ENCODE measurements around the gene SAGE1. TPM values are rescaled to one million over a fixed set of nuclear protein-coding genes. Genes with fewer than 3 reads are reported as not detected.
"Not testable (repeated sequence)": the region's sequence is repeated elsewhere in the genome, so short reads cannot be mapped to it uniquely, and the experiment has no call there.

Gene SAGE1
- total RNA-seq = not detected
- long read RNA-seq = 0 reads

- DNase-seq (ENCODE audit: low spot score) = no peak
- intact Hi-C loops (cut with DNase I) = no loop called here
These were observed at the start of gene SAGE1, which contains the start of gene CT45A10 for GRCh38 chrX:135893294-135893817. SAGE1 (plus strand) TSS chrX:135893716; CDS start chrX:135896243, 2,527 bp downstream. CT45A10 (minus strand) TSS chrX:135893444; CDS start chrX:135885344, 8,100 bp downstream.

- intact Hi-C loops (cut with DNase I); DNase-seq (ENCODE audit: low spot score): not testable (repeated sequence)
These were observed 39.1 kb upstream of the SAGE1 start, which contains the start of gene CT45A8 for GRCh38 chrX:135854438-135854837. CT45A8 (minus strand) TSS chrX:135854538; CDS start chrX:135850783, 3,755 bp downstream.

- intact Hi-C loops (cut with DNase I); DNase-seq (ENCODE audit: low spot score): not testable (repeated sequence)
These were observed 21.8 kb upstream of the SAGE1 start, which contains the start of gene CT45A9 for GRCh38 chrX:135871712-135872111. CT45A9 (minus strand) TSS chrX:135871812; CDS start chrX:135868061, 3,751 bp downstream.

- intact Hi-C loops (cut with DNase I); DNase-seq (ENCODE audit: low spot score): not testable (repeated sequence)
These were observed 10.8 kb upstream of the SAGE1 start for GRCh38 chrX:135882741-135883140.

GRCh38 chrX:135888230-135888629 lies 5.3 kb upstream of the SAGE1 start:
- DNase-seq (ENCODE audit: low spot score); intact Hi-C loops (cut with DNase I): not testable (repeated sequence)

GRCh38 chrX:135888976-135889375 lies 4.5 kb upstream of the SAGE1 start:
- DNase-seq (ENCODE audit: low spot score); intact Hi-C loops (cut with DNase I): not testable (repeated sequence)

GRCh38 chrX:135890087-135890585 lies 3.4 kb upstream of the SAGE1 start:
- no peak for DNase-seq (ENCODE audit: low spot score)
- intact Hi-C loops (cut with DNase I) = no loop called here

GRCh38 chrX:135892781-135893180 lies 735 bp upstream of the SAGE1 start:
- DNase-seq (ENCODE audit: low spot score) = no peak
- intact Hi-C loops (cut with DNase I) = no loop called here

GRCh38 chrX:135910251-135910650 lies 16.7 kb downstream of the SAGE1 start:
- intact Hi-C loops (cut with DNase I) = no loop called here

GRCh38 chrX:135914404-135914803 lies 20.9 kb downstream of the SAGE1 start:
- DNase-seq (ENCODE audit: low spot score) = no peak
- intact Hi-C loops (cut with DNase I) = no loop called here

More at GRCh38 chrX:135910251-135910650, 16.7 kb downstream of the SAGE1 start:
- DNase-seq (ENCODE audit: low spot score) = no peak

- DNase-seq (ENCODE audit: low spot score); intact Hi-C loops (cut with DNase I): not testable (repeated sequence)
These were observed 27.0 kb downstream of the SAGE1 start for GRCh38 chrX:135920516-135920915.

GRCh38 chrX:135923353-135923752 lies 29.8 kb downstream of the SAGE1 start:
- DNase-seq (ENCODE audit: low spot score) = no peak
- intact Hi-C loops (cut with DNase I) = no loop called here

- DNase-seq (ENCODE audit: low spot score) = no peak
- intact Hi-C loops (cut with DNase I) = no loop called here
These were observed 34.4 kb downstream of the SAGE1 start for GRCh38 chrX:135927897-135928296.

GRCh38 chrX:135931644-135932487 lies 38.4 kb downstream of the SAGE1 start:
- intact Hi-C loops (cut with DNase I) = loop anchor here (10.0 kb wide), 1 partner anchor 447 kb away; no protein-coding TSS in a partner anchor
- DNase-seq (ENCODE audit: low spot score) = no peak

- intact Hi-C loops (cut with DNase I) = no loop called here
- DNase-seq (ENCODE audit: low spot score) = no peak
These were observed 51.0 kb downstream of the SAGE1 start for GRCh38 chrX:135944486-135944885.

- no peak for DNase-seq (ENCODE audit: low spot score)
- intact Hi-C loops (cut with DNase I) = no loop called here
These were observed 57.8 kb downstream of the SAGE1 start for GRCh38 chrX:135951291-135951690.

Data from cardiac septum (tissue), 1 donor.